NAMALWA (cell line): ENCODE results near the gene STXBP6.
"Not testable (repeated sequence)": the region's sequence is repeated elsewhere in the genome, so short reads cannot be mapped to it uniquely, and the experiment has no call there.

Experiments
- DNase-seq: peaks from one replicate; pipeline ENCODE4 v3.0.0-alpha.2; 2015; ENCODE audit warnings: low spot score

Gene STXBP6

DNA sequence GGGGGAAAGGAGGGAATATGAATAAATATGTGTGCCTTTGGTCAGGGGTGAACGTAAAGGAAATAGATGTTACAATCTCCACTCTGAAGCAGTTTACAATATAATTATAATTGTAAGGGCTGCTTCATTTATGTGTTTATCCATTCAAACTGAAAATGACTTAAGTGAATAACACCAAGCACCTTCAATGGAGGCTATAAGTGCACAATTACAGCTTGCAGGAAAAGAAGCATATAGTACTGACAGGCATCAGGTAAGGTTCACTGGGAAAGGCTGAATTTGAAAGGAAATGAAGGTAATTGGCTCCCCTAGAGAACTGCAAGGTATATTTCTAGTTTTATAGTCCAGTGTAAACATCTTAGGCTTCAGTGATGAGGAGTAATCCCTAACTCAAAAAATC is 192.7 kb downstream of the STXBP6 start:
- no peak for DNase-seq

DNA sequence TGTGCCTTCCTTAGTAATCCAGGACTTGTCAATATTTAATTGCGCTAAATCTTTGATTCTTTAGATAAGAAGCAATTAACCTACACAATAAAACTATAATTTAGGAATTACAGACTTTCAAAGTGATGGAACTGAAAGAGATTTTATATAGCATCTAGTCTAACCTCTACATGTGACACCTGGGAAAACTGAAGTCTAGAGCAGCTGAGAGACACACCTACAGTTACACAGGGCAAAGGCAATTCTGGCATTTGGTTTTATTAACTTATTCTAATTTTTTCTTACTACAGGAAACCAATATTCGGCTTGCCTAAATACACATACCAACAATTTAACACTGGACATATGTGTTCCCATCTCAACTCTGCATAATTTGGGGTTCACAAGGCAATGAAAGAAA is 196.5 kb downstream of the STXBP6 start:
- no peak for DNase-seq

DNA sequence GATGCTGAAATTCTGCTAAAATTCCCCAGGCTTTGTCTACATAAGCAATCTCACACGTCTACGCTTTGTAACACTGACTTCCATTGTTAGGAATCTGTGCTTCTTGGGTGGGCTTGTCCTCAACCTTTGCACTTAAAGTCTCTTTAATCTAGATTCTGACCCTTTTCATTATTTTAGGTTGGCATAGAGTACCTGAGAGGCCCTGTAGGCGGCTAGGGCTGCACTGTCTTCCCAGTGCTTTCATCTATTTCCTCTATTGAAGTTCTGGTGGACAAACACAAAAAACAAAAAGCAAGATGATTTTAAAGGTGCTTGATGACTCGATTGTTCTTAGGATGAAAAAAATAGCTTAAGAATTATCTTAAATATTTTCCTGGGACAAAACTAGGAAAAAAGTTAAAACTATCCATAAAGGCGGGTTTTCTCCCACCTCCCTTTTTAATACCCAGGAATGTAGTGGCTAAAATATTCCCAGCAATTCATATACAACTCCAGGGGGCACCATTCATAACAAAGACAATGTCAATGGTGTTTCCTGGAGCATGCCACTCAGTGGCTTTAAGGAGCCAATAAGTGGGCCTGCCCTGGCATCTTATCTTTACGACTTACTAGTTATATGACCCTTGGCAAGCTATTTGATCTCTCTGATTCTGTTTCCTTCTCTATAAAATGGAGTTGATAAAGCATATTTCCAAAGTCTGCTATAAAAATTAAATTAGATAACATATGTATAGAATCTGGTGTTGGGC is 197.5 kb downstream of the STXBP6 start:
- no peak for DNase-seq

DNA sequence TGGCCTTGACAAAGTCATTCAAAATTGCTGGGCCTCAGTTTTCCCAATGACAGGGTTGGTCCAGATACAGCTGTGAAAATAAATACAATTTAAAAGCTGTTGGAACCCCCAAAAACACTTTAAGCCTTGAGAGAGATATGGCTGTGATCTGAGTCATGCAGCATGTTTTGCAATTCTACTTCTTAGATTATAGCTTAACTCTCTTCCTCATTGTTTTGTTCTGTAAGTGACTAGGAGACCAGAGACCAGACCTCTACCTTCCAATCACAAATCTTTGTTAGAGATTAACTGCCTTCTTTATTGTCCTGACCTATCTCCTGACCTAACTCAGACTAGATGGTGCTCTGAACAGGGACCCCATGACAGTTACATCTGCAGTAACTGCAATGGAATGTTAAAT is 198.1 kb downstream of the STXBP6 start:
- DNase-seq, result no peak

DNA sequence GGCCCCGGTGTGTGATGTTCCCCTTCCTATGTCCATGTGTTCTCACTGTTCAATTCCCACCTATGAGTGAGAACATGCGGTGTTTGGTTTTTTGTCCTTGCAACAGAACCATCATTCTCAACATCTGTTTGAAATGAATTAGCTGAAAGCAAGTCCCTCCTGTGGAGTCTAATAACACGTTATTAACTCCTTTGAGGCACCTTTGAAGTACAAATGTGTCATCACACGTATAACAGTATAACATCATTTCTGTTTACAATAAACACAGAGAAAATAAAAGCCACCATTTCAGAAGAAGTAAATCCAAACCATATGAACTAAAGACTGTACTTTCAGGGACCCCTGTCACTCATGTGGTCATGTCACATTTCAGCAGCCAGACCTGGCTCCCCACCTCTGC is 198.5 kb downstream of the STXBP6 start:
- DNase-seq, result no peak

DNA sequence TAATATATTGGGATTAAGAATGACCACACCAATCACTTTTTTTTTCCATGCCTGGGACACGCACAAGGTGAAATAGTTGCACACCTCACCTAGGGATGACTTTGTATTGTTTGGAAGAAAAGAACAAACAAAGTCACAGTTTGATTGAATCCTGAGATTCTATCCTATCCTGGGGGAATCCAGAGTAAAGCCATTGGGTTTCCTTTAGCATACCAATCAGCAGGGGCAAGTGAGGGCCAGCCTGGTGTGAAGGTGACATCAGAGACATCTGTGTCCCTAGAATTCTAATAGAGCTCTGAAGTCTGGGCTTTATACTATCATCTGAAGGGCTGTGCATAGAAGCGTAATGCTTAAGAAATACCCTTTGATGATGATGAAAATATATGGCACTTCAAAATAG is 199.9 kb downstream of the STXBP6 start:
- no peak for DNase-seq

DNA sequence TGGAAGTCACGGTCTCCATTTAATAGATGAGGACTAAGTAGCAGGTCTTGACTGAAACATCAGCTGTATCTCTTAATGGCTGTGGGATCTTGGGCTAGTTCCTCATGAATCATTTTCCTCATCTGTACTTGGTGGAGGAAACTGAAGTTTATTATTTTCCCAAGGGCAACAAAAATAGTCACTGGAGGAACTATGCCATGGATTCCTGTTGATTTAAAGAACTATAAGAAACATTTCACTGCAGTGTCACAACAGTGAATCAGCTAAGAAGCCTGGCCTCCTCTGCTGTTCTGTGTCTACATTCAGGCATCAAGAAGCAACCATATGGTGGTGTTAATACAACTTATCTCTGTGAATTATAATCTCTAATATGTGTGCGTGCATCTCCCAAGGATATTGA is 200.5 kb downstream of the STXBP6 start:
- no peak for DNase-seq

DNA sequence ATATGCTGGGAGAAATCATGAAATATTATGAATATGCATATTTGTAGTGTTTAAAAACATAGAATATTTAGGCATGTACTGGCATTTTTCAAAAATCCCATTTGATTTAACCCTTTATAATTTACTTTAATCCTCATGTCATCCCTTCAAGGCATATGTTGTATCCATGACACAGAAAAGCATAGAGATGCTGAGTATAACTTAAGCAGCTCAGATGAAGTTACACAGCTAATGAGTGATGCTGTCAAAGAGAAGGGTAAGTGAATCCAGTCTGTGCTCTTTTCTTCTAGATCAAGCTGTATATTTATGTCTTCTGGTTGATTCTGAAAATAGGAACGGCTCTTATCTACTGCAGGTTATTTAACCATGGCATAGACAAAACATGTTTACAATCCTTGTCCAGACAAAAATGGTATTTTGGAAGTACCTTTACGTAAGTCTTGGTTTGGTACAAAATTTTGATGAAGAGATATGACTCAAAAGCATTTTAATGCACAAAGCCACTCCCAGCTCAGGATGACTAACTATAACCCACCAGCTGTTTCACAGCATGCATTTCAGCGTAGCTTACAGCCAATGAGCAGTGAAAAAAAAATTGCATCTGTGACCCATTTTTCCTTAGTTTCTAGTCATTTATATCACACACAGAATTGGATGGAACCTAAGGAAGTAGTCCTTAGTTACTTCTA is 201.7 kb downstream of the STXBP6 start:
- no peak for DNase-seq

DNA sequence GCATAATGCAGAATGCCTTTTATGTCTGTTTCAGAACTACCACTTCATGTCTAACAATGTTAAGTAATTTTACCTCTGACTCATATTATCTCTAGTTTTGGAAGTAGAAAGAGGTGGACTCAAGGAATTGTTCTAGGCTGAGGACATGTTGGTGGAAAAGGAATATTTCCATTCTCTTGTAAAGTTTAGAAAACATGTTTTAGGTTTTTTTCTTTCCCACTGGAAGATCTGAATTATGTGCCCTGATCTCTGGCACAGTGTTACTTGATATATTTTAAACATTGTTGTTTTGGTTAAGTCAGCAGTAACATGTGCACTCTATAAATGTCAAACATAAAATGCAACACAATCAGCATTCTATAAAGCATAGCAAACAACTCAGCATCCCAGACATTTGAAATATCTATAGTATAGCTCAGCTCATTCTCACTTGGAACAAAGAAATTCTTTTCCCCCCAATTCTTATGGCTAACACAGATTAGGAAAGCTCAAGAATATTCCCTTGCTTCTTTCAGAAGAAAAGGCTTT is 202.3 kb downstream of the STXBP6 start:
- no peak for DNase-seq

DNA sequence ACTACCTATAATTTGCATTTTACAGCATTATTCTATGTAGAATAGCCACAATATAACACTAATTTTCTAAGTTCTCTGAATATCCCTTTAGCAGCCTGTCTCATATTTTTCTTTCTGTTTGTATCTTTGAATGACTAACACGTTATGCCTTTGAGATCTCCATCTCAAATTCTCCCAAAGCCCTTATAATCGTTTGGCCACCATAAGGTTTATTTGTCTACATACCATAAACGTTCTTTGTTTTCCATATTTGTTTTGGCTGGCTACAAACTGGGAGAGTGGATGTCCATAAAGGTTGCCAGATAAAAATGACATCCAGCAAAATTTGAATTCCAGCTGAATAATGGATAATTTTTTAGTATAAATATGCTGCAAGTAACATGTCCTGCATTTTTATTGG is 203.7 kb downstream of the STXBP6 start:
- no peak for DNase-seq

DNA sequence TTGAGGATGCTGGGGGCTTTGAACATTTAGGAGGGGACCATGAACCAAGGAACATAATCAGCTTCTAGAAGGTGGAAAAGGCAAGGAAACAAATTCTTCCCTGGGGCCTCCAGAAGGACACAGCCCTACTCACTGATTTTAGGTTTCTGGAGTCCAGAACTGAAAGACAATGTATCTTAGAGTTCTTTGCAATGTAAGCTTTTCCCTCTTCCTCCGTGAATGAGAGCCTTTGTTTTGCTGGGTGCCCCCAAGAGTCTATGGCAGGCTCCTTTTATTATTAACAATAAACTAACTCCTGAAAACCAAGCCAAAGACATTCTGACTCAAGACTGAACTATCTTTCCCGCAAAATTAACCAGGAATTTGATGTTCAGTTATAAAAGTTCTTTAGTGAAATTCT is 204.1 kb downstream of the STXBP6 start:
- DNase-seq, result no peak

DNA sequence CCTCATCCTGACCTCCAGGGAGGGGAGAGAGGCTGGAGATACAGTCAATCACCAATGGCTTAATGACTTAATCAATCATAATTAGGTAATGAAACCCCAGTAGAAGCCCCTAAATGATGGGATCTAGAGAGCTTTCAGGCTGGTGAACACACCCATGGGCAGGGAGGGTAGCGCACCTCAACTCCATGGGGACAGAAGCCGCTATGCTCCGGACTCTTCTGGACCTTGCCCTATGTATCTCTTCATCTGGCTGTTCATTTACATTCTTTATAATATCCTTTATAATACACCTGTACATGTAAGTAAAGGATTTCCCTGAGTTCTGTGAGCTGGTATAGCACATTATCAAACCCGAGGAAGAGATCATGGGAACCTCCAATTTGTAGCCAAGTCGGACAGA is 205.9 kb downstream of the STXBP6 start:
- DNase-seq, result no peak

DNA sequence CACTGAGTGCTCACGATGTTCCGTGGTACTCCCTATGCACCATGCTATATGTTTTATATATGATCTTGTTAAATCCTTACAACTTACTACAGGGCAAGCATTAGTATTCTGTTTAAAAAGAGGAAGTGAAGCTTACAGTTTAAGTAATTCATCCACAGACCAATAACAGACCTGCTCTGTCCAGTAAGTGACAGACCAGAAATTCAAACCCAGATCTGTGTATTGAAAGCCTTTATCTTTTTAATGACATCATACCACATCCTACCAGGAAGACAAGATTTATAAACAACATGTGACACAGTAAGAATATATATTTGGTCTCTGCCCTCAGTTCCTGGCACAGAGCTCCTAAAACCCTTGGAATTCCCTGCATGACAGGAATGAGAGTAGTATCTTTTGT is 206.5 kb downstream of the STXBP6 start:
- peak; percentile 20 for DNase-seq

DNA sequence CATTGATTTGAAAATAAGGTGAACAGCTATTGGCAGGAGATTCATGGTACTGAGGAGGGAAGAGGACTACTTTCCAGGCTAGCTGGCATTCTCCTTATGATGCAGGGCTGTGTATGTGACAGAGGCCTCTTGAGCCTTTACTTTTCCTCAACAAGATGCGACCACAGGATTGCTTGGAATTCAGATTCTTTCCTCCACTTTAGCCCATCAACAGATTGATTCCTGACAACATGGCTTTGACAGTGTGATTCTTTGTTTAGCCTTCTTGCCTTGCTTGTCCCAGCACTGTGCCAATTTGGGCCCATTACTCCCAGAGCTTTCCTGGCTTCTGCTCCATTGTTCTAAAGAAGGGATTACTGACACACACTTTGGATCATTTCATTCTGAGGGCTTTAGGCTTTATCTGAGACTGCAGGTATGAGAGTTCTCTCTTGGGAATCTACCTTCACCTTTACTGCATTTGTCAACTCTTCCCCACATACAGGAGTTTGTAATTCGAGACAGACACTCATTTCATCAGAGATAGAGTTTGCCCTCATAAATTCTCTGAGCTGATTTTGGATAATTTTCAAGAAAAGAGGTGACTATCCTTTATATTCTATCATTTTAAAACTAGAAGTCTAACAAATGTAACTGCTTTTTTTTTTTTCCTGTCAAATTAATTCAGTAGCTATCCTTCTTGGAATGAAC is 209.6 kb downstream of the STXBP6 start:
- no peak for DNase-seq

DNA sequence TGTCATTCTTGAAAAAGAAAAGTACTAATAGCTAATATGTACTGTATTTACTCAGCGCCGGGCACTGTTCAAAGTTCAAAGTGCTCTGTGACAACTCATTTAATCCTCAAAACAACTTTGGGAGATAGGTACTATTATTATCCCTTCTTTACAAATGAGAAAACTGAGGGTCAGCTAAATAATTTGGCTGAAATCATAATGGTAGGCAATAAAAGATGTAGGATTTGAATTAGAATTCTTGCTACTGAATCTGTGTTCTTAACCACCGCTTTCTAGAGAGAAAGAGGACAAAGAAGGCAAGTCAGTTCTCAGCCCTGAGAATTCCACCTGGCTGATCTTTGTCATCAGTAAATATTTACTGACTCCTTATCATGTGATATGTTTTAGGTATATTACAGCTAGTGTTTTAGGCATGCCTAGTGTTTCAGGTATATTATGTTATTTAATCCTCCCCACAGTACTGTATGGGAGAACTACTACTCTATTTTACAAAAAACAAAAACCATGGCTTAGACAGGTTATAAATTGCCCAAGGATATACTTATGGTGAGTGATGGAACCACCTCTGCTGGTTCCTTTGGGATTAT is 210.2 kb downstream of the STXBP6 start:
- DNase-seq, result no peak

DNA sequence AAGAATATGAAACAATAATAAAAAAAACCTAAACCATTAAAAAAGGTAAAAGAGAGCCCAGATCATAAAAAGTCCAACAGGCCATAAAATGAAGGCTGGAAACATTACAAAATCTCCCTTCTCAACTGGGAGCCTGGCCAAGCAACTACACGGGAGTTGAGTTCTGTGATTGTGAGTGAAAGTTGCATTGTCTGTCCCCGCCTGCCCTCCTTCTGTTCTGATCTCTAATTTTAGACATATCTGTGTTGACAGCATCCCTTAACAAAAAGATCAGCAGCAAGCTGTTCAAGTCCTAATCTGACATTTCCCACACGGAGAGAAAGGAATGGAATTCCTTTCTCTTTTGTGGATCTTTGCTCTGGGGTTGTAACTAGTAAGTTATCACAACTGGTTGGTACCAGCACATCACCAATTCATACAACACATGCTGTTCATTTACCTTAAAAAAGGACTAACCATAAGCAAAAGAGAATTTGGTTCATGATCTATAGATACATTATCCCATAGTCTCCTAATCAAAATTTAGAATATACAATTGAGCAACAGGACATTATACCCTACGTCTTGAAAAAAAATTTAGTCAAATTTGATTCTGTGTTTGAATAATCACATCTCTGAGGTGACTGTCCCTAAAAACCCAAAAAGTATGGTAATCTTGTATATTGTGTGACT is 210.9 kb downstream of the STXBP6 start:
- no peak for DNase-seq

DNA sequence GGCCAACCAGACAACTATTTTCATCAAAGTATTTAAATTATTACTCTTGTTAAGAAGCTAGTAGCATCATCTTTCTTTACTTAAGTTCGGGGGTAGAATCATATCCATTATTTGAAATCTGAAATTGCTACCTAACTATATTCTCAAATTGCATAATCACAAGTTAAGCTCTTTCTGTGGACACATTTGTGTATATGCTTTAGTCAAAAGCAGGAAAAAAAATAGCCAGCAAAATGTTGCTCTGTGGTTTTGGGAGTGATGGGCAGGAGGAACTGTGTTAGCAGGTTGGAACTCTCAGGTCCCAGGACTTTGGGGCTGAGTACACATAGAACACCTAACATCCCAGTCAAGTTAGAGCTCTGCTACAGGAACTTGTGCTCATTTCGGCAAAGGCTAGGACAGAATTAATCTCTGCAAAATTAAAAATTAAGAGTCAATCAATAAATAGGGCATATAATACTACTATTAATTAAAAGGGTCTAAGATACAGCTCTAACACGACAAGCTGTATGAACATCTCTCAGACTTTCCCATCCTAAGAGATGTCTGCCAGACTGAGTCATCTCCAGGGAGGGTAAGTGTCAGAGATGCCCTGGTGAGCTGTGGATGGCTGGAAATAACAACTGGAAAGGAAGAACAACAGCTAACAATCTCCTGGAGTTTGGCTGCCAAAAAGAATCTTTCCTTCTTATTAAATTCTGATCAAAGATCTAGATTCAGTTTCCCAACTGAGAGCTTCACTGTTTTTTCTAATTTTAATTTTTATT is 212.5 kb downstream of the STXBP6 start:
- DNase-seq, result no peak

DNA sequence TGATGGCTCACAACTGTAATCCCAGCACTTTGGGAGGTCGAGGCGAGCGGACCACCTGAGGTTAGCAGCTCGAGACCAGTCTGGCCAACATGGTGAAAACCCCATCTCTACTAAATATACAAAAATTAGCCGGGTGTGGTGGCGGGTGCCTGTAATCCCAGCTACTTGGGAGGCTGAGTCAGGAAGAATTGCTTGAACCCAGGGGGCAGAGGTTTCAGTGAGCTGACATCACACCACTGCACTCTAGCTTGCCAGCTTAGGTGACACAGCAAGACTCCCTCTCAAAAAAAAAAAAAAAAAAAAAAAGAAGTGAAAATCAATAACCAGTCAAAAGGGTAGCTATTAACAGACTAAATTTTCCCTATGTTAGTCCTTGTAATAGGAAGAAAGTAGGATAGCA is 213.6 kb downstream of the STXBP6 start:
- DNase-seq, result not testable (repeated sequence)

DNA sequence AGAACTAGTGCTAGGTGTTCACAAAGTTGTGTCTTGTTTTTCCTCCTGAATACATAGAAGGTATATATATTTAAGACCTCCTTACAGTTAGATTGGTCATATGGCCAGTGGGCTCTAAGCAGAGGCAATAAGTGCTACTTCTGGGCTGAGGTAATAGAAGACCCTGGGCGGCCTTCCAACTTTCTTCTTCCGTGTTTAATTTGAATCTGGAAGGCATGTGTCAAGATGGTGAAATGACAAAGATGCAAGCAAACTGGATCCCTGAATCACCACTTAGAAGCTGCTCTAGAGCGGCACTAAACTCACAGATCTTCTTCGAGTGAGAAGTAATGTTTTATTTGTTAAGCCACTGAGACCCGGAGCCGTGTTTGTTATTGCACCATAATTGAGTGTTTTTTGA is 215.0 kb downstream of the STXBP6 start:
- no peak for DNase-seq

DNA sequence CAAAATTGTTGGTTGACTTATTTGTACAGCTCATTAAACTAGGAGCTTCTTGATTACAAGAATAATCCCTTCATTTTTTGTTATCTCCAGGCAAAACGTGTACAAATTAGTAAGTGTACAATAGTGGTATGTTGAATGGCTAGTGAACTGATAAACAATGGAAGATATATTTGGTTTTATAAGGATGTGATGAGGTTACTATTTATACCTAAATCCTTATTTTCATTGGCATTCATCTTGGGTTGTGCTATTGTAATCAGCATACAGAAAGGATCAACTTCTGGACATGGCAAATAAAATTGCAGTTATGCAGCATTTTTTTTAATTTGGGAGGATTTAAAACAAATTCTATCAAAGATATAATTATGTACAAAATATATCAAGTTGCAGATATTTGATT is 216.6 kb downstream of the STXBP6 start:
- DNase-seq, result no peak

DNA sequence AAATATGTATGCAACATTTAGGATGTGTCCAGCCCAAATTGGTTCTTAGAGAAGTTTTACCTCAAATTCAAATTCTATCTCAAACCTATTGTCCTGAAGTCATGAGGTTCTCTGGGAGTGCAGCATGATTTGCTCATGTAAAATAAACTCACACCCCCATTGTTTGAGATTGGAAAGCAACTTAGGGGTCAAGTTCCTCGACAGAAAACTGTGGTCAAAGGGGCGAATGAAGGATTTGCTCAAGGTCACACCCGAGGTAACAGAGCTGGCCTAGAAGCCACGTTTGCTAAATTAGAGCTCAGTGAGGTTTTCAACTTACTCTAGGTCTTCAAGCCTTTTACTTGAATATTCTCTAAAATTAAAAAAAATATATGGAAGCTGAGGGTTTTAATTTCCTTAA is 218.3 kb downstream of the STXBP6 start:
- no peak for DNase-seq
